Measurements from ENCODE around the gene ZMYND8. TPM values are rescaled to one million over a fixed set of nuclear protein-coding genes. Genes with fewer than 3 reads are reported as not detected.

ZMYND8 gene
- total RNA-seq, 1 donor from 2014 or later, result 31.9 TPM

DNA sequence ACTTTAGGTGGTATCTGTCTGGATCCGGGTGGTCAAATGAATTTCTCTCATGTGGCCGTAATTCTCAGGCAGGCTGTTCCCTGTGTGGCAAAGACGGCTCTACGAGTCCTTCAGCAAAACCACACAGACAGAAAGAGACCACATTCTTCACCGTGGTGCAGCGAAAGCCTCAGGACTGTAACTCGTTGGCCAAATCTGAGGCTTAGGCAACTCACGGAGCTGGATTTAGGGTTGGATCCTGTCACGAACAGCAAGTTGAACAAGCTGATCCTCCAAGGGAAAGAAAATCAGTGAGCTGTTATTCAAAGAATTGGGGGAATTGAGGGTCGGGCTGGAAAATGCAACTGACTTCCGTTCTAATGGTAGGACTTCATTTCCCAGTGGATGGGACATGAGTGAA, 167.4 kb downstream of the ZMYND8 start:
- DNase-seq (ENCODE audit: low spot score), result peak; percentile 4
- Mint-ChIP-seq H3K36me3 (ENCODE audit: low read depth) (peaks cover 2% of the 10 kb centered on the region), H3K27me3 (ENCODE audit: low read depth) (peaks cover 9% of the 10 kb centered on the region), H3K4me3 (ENCODE audit: unreplicated experiment) (no peak overlapping the region), H3K27ac (ENCODE audit: unreplicated experiment) (no peak overlapping the region), H3K9me3 (ENCODE audit: low read depth) (no peaks in the 10 kb centered on the region), H3K4me1 (ENCODE audit: low read depth) (no peaks in the 10 kb centered on the region)
- TF ChIP-seq, protein P1, sequence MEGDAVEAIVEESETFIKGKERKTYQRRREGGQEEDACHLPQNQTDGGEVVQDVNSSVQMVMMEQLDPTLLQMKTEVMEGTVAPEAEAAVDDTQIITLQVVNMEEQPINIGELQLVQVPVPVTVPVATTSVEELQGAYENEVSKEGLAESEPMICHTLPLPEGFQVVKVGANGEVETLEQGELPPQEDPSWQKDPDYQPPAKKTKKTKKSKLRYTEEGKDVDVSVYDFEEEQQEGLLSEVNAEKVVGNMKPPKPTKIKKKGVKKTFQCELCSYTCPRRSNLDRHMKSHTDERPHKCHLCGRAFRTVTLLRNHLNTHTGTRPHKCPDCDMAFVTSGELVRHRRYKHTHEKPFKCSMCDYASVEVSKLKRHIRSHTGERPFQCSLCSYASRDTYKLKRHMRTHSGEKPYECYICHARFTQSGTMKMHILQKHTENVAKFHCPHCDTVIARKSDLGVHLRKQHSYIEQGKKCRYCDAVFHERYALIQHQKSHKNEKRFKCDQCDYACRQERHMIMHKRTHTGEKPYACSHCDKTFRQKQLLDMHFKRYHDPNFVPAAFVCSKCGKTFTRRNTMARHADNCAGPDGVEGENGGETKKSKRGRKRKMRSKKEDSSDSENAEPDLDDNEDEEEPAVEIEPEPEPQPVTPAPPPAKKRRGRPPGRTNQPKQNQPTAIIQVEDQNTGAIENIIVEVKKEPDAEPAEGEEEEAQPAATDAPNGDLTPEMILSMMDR (IDR thresholded peaks at IDR 0.05), result no peak

DNA sequence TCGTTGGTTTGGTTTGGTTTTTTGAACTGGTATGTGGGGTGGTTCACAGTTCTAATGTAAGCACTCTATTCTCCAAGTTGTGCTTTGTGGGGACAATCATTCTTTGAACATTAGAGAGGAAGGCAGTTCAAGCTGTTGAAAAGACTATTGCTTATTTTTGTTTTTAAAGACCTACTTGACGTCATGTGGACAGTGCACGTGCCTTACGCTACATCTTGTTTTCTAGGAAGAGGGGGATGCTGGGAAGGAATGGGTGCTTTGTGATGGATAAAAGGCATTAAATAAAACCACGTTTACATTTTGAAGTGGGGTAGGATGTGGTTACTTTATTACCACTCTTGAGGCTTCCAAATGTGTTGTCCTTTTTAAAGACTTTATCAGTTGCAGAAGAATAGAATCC, 168.0 kb downstream of the ZMYND8 start:
- H3K27ac Mint-ChIP-seq (ENCODE audit: unreplicated experiment), result no peak overlapping the region
- TF ChIP-seq, protein P1 (IDR thresholded peaks at IDR 0.05), result no peak
- peaks cover 2% of the 10 kb centered on the region for H3K36me3 Mint-ChIP-seq (ENCODE audit: low read depth)
- H3K9me3 Mint-ChIP-seq (ENCODE audit: low read depth), result no peaks in the 10 kb centered on the region
- H3K4me1 Mint-ChIP-seq (ENCODE audit: low read depth), result no peaks in the 10 kb centered on the region
- H3K4me3 Mint-ChIP-seq (ENCODE audit: unreplicated experiment), result no peak overlapping the region
- peaks cover 9% of the 10 kb centered on the region for H3K27me3 Mint-ChIP-seq (ENCODE audit: low read depth)
- no peak for DNase-seq (ENCODE audit: low spot score)

DNA sequence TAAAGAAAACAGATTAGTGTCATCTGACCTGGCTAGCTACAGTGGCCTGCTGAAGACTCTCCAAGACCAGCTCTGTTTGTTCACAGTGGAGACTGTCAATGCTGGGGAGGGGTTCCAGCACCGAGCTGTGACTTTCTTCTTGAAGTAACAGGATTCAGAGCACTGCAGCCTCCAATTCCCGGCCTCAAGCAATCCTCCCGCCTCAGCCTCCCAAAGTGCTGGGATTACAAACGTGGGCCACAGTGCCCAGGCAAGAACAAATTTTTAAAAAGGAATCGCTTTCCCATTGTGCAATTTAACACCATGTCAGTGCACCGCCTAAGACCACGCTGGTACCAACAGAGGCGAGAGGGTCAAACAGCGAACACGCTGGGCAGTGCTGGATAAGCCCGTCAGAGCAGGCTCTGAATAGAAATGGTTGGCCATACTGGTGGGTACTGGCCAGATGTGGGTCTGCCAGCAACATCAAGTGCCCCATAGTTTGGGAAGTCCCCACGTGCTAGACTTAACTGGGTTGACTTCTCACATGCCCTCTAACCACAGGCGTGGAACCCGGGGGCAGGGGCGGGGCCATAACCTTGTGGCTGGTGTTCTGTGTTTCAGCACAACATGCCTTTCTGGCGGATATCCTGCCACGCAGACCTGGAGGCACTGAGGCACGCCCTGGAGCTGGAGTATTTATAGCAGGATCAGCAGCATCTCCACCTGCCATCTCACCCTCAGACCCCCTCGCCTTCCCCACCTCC, 168.9 kb downstream of the ZMYND8 start:
- Mint-ChIP-seq H3K4me3 (ENCODE audit: unreplicated experiment) (no peak overlapping the region), H3K36me3 (ENCODE audit: low read depth) (peaks cover 2% of the 10 kb centered on the region), H3K27me3 (ENCODE audit: low read depth) (peaks cover 9% of the 10 kb centered on the region), H3K4me1 (ENCODE audit: low read depth) (no peaks in the 10 kb centered on the region), H3K27ac (ENCODE audit: unreplicated experiment) (no peak overlapping the region), H3K9me3 (ENCODE audit: low read depth) (no peaks in the 10 kb centered on the region)
- DNase-seq (ENCODE audit: low spot score), result no peak
- TF ChIP-seq, protein P1 (IDR thresholded peaks at IDR 0.05), result no peak

DNA sequence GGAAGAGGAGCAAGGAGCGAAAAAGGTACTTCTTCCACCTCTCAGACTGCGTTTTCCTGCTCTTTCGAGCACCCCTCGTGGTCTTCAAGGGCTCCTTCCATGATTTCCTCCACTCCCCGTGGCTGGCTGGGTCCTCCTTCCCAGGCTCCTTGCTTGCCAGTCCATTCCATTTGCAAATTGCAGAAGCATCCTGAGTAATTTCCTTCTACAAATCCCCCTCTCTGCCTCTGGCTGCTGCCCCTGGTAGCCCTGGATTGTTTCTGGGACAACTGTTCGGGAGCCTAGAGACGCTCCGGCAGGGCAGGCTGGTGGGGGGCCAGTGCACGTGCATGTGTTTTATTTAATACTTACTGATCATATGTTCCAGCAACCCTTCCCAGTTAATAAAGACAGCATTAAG, 173.1 kb downstream of the ZMYND8 start:
- TF ChIP-seq, protein P1 (IDR thresholded peaks at IDR 0.05), result no peak
- no peaks in the 10 kb centered on the region for H3K4me1 Mint-ChIP-seq (ENCODE audit: low read depth)
- DNase-seq (ENCODE audit: low spot score), result no peak
- H3K36me3 Mint-ChIP-seq (ENCODE audit: low read depth), result no peaks in the 10 kb centered on the region
- H3K9me3 Mint-ChIP-seq (ENCODE audit: low read depth), result peaks cover 4% of the 10 kb centered on the region
- no peak overlapping the region for H3K27ac Mint-ChIP-seq (ENCODE audit: unreplicated experiment)
- peaks cover under 1% of the 10 kb centered on the region for H3K27me3 Mint-ChIP-seq (ENCODE audit: low read depth)
- H3K4me3 Mint-ChIP-seq (ENCODE audit: unreplicated experiment), result no peak overlapping the region

DNA sequence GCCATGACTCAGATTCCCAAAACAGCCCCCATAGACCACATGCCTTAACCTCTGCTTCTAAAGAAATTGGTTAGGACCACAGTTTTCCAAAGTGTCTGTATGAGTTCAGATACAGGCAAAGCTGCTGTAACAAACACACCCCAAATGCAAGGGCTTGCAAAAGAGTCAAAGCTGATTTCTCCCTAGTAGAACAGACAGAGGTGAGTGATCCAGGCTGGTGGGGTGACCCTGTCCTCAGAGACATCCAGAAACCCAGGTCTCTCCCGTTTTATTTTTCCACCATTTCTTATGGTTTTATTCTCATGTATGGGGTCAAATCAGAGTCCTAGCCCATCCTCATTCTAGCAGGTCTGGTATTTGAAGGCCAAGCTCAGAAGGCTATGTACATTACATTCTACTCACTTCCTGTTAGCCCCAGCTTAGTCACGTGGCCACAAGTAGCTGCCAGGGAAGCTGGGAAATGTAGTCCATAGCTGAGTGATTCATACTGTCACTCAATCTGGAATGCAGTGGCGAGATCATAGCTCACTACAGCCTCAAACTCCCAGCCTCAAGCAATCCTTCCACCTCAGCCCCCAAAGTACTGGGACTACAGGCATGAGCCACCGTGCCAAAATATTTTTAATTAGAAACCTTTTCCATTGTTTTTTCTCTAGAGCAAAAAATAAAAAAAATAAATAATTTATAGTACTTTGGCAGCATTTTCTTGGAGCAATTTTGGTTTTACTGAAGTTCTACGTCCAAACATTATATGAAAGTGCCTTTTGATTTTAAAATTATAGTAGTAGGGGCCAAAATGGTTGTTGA, 175.2 kb downstream of the ZMYND8 start:
- H3K4me1 Mint-ChIP-seq (ENCODE audit: low read depth), result no peaks in the 10 kb centered on the region
- TF ChIP-seq, protein P1 (IDR thresholded peaks at IDR 0.05), result no peak
- no peaks in the 10 kb centered on the region for H3K27me3 Mint-ChIP-seq (ENCODE audit: low read depth)
- no peak overlapping the region for H3K27ac Mint-ChIP-seq (ENCODE audit: unreplicated experiment)
- H3K4me3 Mint-ChIP-seq (ENCODE audit: unreplicated experiment), result no peak overlapping the region
- DNase-seq (ENCODE audit: low spot score), result no peak
- H3K9me3 Mint-ChIP-seq (ENCODE audit: low read depth), result peaks cover 4% of the 10 kb centered on the region
- no peaks in the 10 kb centered on the region for H3K36me3 Mint-ChIP-seq (ENCODE audit: low read depth)
